SK-N-SH treated with all-trans-retinoic acid at 6 μM for 48 hours (cell line): ENCODE results near the gene AP2A2.

Experiments
- ARNTL ChIP-seq: fragments of 450-650 bp; formaldehyde crosslinking; IDR thresholded peaks from 2 replicates; pipeline ENCODE4 v1.5.0; 2020; ENCODE audit warnings: low read depth, mild to moderate bottlenecking, moderate library complexity, borderline replicate concordance
- CSDC2 ChIP-seq: fragments of 250-450 bp; sonication (Bioruptor Pico); IDR thresholded peaks from 2 replicates; pipeline ENCODE4 v1.5.0; 2020; ENCODE audit warnings: mild to moderate bottlenecking, moderate library complexity
- GLIS3 ChIP-seq: fragments of 250-450 bp; sonication (Bioruptor Pico); IDR thresholded peaks from 2 replicates; pipeline ENCODE4 v1.5.0; 2020; ENCODE audit warnings: mild to moderate bottlenecking, moderate library complexity
- ISL1 ChIP-seq: fragments of 250-450 bp; sonication (Bioruptor Pico); IDR thresholded peaks from 2 replicates; pipeline ENCODE4 v2.1.2; 2022; ENCODE audit warnings: mild to moderate bottlenecking, moderate library complexity
- OSR1 ChIP-seq: fragments of 250-450 bp; sonication (Bioruptor Pico); IDR thresholded peaks from 2 replicates; pipeline ENCODE4 v1.8.0; 2022; ENCODE audit warnings: moderate library complexity, mild to moderate bottlenecking, inconsistent platforms
- PATZ1 ChIP-seq: fragments of 250-450 bp; sonication (Bioruptor Pico); IDR thresholded peaks from 2 replicates; pipeline ENCODE4 v1.8.0; 2020; ENCODE audit warnings: mild to moderate bottlenecking, moderate library complexity, borderline replicate concordance
- ZFP3 ChIP-seq: fragments of 250-450 bp; sonication (Bioruptor Pico); IDR thresholded peaks from 2 replicates; pipeline ENCODE4 v1.5.0; 2020; ENCODE audit warnings: mild to moderate bottlenecking, moderate library complexity

- TF ChIP-seq OSR1 (CRISPR knock-in tag) = no peak
- no peak for TF ChIP-seq ZFP3
- TF ChIP-seq ISL1 (CRISPR knock-in tag) = no peak
- TF ChIP-seq ARNTL (CRISPR knock-in tag) = no peak
- TF ChIP-seq GLIS3 (CRISPR knock-in tag) = no peak
- TF ChIP-seq PATZ1 (CRISPR knock-in tag) = no peak
- no peak for TF ChIP-seq CSDC2 (CRISPR knock-in tag)
Measured at GRCh38 chr11:882596-882995, 43.1 kb upstream of the AP2A2 start.
